ENCODE data around the gene CYFIP2.
A peak's percentile ranks its signal among the peaks of the same experiment; 100 is the strongest.

CYFIP2 gene

GRCh38 chr5:157289164-157289819 lies 23.4 kb downstream of the CYFIP2 start:
- DNase-seq: no peak

GRCh38 chr5:157290156-157290980 lies 24.4 kb downstream of the CYFIP2 start:
- no peak for DNase-seq

GRCh38 chr5:157290981-157291711 lies 25.2 kb downstream of the CYFIP2 start:
- DNase-seq: no peak

- DNase-seq: no peak
These were observed 26.7 kb downstream of the CYFIP2 start for GRCh38 chr5:157292599-157292998.

GRCh38 chr5:157294407-157295091 lies 28.6 kb downstream of the CYFIP2 start:
- no peak for DNase-seq

- DNase-seq: peak; percentile 49
These were observed 29.3 kb downstream of the CYFIP2 start for GRCh38 chr5:157295247-157295646.

DNA sequence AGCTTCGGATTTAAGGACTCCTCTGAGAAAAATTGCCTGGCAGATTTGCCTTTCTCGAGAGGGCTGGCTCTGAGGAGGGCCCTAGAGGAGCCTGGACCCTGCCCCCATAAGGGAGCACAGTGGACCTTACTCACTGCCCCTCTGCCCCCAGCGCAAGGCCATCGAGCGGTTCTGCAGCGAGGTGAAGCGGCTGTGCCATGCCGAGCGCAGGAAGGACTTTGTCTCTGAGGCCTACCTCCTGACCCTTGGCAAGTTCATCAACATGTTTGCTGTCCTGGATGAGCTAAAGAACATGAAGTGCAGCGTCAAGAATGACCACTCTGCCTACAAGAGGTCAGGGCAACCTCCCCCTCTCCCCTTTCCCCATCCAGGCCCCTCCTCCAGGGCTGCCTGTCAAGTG lies 34.6 kb downstream of the CYFIP2 start:
- no peak for DNase-seq

GRCh38 chr5:157301066-157301465 lies 35.1 kb downstream of the CYFIP2 start:
- DNase-seq: no peak

DNA sequence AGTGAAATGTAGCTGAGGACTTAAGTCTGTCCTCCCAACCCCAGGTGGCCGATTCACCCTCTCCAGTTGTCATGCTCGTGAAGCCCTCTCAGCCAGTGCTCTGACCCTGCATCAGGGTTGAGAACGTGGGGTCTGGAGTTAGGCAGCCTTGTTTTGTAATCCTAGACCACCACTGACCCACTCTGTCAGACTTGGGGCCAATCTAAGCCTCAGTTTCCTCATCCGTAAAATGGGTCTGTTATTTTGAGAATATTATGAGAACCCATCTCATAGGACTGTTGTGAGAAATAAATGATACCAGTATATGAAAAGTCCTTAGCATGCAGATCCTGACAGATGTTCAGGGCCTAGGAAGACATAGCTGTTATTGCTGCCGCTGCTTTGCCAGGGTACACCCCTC lies 37.1 kb downstream of the CYFIP2 start:
- DNase-seq: no peak

DNA sequence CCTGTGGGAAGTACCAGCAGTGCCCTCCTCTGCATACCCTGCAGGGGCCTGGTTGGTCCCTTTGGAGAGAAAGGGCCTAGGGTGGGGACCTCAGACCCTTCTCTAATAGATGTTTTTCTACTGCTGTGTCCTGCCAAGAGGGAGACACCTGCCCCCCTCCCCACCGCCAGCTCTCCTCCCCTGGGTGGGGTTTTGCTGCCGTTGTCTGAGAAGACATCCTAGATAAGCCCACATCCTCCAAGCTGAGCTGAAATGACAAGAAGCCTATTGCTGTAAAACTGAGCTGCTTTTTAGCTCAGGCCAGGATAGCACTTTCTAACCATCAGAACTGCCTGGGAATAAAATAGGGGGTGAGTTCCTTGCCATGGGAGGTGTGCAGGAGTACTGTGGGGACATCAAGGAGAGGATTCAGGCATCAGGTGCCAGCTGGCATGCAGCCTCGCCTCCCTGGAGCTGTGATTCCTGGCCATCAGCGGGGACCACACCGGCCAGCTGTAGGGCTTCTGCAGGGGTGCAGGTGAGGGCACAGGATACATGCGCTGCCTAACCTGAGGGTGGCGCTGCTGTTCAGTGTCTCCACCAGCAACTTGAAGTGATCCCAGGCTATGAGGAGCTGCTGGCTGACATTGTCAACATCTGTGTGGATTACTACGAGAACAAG lies 37.9 kb downstream of the CYFIP2 start:
- no peak for DNase-seq

GRCh38 chr5:157306081-157306480 lies 40.2 kb downstream of the CYFIP2 start:
- no peak for DNase-seq

DNA sequence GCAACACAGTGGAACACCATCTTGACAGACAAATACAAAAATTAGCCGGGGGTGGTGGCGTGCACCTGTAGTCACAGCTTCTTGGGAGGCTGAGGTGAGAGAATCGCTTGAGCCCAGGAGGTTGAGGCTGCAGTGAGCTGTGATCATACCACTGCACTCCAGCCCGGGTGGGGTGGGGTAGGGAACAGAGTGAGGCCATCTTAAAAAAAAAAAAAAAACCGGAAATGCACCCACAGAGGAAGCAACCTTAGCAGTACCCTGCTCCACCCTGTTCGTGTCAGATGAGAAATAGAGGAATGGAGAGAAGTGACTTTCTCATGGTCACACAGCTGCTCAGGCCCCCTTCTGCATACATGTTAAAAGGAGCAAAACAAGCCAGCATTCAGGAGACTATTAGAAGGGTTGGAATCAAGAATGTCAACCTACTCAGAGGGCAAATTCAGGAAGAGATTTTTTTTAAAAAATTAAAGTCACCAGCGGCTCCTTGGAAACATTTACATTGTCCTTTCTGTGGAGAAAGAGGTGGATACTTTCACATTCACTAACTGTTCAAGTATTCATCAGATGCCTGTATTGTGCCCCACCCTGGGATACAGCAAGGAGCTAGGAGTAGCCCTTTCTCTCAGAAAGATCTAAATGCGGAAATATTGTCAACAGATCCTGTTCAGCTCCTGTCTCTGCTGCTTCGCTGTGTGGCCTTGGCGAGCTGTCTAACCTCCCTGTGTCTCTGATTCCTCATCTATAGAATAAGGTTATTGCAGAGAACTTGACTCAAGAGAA lies 41.0 kb downstream of the CYFIP2 start:
- DNase-seq: no peak

GRCh38 chr5:157308836-157309465 lies 43.0 kb downstream of the CYFIP2 start:
- no peak for DNase-seq

GRCh38 chr5:157309796-157310195 lies 43.9 kb downstream of the CYFIP2 start:
- DNase-seq: no peak

DNA sequence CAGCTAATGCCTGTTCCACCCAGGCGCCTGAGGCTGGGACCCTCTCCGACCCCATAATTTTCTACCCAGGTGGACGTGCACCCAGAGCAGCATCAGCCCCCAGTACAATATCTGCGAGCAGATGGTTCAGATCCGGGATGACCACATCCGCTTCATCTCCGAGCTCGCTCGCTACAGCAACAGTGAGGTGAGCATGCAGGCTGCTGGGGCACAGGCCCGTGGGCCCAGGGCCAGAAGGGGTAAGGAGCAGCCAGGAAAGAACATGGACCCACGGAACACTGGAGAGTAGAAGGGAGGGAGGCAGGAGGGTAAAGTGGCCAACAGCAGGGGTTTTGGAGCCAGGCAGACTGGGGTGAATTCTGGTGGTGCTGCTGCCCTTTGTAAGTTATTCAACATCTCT lies 45.7 kb downstream of the CYFIP2 start:
- no peak for DNase-seq

GRCh38 chr5:157312492-157312891 lies 46.6 kb downstream of the CYFIP2 start:
- no peak for DNase-seq

GRCh38 chr5:157322581-157322980 lies 56.7 kb downstream of the CYFIP2 start:
- no peak for DNase-seq

DNA sequence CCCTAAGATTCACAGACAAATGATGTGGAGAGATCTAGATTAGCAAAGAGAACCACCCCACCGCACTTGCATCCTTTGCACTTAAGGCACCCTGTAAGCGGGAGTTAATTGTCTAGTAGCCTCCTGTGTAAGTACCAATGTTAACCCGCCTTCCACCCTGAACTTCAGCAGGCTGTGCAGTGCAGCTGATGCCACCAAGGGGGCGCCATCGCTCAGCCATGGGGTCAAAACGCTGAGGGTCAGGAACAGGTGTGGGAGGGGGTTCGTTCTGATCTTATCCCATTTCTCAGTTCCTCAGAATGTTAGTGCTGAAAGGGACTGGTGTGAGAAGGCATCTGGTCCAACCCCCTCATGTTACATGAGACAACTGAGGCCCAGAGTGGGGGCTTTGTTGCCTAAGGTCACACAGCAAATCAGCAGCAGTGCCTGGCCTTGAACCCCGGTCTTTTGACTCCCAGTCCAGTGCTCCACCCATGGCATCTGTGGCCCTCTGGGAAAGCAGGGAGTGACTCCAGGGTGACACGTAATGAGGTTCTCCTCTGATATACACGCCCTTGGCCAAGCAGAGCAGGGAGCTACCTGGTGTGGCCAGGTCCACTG lies 57.3 kb downstream of the CYFIP2 start:
- no peak for DNase-seq

- no peak for DNase-seq
These were observed 58.3 kb downstream of the CYFIP2 start for GRCh38 chr5:157324237-157324636.

DNA sequence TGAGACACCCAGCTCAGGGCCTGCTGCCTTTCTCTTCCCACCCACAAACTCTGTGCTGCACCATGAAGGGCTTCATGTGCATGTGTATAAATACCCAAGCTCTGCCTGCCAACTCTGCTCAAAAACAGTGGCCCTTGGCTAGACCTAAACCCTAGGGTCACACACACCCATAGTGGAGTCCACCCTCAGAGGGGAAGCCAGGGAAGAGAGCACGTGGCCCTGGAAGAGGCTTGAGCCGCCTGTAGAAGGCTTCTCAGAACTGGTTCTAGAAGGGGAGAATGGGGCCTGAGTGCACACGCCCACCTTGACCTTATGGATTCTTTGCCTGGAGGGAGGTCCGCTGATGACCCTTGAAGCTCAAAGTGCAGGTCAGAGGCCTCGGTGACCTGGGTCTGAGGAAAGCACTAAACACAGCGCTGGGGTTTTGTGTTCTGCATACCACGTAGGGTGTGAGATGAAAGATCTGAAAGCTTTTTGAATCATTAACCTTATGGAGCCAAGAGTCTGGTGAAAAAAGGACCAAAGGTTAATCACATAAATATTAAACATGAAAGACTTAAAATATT lies 60.6 kb downstream of the CYFIP2 start:
- no peak for DNase-seq

- no peak for DNase-seq
These were observed 61.8 kb downstream of the CYFIP2 start for GRCh38 chr5:157327771-157328170.
